Right lung (tissue), 5 donors: Measurements from ENCODE around the gene MRPS7. TPM values are rescaled to one million over a fixed set of nuclear protein-coding genes. Genes with fewer than 3 reads are reported as not detected.
"Not testable (repeated sequence)": the region's sequence is repeated elsewhere in the genome, so short reads cannot be mapped to it uniquely, and the experiment has no call there.

ENCODE experiments used
- DNase-seq, 2 donors: peaks; one replicate each; pipeline ENCODE4 v3.0.0-alpha.2; 2013
- polyA plus RNA-seq, 5 donors: library from polyadenylated mRNA; unstranded; fragments of 120-200 nt; gene quantifications; one replicate each; pipeline versions ENCODE4 v1.2.1 to v1.2.3, GENCODE V29; 2013; ENCODE audit warnings: inconsistent platforms in 1 of 5, low replicate concordance in 1 of 5; ENCODE audit not compliant: insufficient read length in 5 of 5, insufficient read depth in 1 of 5

The MRPS7 gene
- polyA plus RNA-seq, 5 donors: 59.8 to 71.3 (median 64.5) TPM

DNA sequence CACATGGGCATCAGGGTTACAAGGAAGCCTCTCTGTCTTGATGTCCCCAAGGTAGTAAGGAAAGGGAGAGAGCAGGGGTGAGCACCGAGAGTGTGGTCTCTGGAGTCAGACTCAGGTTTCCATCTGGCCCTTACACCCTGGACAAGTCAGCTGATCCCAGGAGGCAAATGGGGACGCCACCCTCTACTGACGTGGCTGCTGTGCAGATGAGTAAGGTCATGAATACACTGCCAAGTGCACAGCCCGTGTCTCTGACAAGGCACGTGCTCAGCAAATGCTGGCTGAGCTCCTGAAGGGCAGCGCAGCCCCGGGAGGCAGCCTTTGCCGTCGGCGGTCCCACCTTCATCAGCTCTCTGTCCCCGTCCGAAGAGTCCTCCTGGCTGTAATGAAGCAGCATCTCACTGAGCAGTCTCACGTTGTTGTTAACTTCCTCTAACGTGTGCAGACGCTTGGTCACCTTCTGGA is 19.7 kb upstream of the MRPS7 start:
- no peak for DNase-seq

DNA sequence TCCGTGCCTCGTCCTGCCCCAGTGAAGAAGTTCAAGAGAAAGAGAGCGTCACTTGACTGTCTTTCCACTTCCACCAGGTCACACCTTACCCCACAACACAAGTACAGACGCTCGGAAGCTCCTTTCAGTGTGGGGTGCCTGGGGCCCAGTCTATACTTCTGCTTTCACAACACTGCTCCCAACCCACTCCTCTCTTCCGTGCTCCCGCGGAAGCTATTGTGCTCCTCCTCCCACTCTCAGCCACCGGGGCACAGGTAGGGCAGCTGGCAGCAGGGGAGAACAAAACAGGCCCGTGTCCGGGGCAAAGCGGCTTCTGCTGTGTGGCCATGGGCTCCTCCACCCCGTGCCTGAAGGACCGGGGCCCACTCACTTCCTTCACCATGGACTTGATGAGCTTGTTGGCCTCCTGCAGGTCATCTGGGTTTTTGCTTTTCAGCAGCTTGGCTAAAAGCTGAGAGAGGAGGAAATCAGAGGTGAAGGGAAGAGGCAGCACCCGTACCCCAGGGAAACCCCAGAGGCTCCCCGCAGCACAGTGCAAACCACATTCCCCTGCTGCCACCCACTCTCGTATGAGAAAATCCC is 19.1 kb upstream of the MRPS7 start:
- no peak for DNase-seq

DNA sequence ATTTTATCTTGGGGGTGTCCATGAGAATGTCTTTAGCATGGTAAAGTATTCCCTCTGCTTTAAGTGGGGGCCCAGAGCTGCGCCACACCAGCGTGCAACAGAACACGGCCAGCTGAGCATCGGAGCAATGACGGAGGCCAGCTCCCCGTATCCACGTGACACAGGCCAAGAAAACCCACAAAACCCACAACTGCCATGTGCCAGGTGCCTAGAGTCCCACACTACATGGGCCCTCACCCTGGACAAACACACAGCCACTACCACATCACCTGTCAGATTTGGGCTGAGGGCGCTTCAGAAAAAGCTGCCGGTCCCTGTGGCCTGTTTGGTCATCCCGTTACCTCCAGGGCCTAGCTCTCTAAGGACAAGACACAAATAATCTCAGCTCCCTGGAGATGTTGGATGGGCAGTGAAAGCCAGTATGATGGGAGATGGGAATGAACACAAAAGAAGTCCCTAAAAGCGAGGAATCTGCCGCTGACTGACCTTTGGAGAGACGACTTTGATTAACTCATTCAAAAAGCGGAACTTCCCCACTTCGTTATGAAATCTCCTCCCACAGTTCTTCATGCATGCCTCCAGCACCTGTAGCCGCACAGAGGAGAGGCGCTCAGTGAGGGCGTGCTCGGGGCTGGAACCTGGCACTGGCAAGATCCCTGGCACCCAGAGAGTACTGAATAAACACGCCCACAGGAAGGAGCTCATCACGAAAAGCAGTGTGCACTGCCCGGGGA is 17.4 kb upstream of the MRPS7 start:
- DNase-seq: no peak

DNA sequence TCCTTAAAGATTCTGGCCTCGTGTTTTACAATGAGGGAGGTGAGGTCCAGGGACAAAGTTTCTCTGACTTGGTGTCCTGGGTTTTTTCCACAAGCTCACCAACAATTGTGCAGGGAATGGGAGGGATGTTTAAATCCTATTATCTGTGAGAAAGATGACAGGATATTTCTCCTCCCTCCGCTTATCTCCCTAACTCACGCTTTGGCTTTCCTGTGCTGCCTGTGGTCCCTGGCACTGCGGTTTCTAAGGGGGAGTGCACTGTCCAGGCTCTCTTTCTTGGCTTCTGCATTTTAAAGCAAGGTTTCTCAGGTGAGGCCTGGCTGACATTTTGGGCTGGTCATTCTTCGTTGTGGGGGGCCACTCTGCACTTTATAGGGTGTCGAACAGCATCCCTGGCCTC is 16.7 kb upstream of the MRPS7 start:
- DNase-seq: no peak

DNA sequence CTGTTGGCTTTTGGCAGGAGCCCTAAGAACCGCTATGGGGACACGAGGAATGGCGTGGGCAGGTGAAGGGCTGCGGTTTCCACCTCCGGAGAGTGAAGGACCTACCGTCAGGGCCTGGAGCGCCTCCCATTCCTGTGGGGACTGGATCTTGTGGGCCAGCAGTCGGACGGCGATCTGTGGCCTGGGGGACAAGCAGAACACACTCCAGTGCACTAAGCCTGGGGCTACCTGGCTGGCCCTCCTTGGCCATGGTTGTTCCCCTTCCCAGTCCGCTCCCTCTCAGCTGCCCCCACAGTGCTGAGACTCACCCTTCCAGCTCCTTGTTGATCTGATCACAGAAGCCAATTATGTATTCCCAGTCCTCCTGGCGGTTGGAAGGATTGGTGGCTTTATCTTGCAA is 15.3 kb upstream of the MRPS7 start:
- DNase-seq: no peak

DNA sequence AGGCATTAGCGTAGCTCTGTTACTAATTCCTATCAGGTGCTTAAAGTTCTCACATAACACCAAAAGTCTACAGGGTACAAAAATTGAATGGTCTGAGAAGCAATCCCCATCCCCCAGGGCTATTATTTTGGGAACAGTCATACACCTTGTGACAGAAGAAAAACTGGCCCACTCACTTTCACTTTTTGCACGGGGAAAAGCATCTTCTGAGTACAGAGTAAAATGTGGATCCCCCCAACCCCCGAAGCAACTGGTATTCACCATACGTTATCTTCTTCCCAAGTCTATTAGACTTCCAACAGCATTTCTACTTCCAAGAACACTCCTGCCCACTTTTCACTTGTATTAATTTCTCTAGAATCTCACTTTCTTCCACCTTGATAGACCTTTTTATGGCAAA is 12.1 kb upstream of the MRPS7 start:
- DNase-seq: no peak

DNA sequence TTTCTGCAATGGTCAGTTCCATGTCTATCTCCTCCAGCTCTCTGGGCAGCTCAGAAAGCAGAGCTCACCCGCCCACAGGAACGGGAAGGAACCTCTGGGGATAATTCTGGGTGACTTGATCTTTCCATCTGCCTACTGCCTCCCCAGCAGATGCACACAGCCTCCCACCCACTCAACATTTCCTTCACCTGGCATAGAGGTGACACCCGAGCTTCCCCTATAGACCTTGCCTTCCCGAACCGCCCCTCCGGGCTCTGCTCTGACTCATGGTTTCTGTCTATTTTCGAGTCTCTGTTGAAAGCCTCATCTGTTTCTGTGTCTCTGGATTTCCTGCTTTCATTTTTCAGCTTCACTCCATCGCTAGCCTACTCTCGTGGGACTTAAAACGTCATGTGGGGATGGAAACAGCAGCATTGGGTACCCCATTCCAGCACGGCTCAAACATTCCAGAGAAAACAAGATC is 11.6 kb upstream of the MRPS7 start:
- no peak for DNase-seq

DNA sequence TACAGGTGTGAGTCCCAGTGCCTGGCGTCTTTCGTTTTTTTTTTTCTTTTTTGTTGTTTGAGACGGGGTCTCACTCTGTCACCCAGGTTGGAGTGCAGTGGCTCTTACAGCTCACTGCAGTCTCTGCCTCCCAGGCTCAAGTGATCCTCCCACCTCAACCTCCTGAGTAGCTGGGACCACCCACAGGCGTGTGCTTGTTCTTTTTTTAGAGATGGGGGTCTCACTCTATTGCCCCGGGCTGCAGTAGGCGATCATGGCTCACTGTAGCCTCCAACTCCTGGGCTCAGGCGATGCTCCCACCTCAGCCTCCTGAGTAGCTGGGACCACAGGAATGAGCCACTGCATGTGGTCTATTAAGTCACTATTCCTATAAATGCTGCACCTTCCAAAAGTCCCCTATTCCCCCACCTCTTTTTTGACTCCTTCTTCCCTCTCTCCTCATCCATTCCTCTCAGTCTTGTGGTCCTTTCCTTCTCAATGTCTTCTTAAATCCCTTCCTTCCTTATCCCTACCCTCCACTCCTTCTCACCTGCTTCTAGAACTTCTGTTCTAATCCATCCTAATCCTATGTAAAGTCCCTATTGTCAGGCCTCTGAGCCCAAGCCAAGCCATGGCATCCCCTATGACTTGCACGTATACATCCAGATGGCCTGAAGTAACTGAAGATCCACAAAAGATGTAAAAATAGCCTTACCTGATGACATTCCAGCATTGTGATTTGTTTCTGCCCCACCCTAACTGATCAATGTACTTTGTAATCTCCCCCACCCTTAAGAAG is 9.5 kb upstream of the MRPS7 start:
- DNase-seq: no peak

DNA sequence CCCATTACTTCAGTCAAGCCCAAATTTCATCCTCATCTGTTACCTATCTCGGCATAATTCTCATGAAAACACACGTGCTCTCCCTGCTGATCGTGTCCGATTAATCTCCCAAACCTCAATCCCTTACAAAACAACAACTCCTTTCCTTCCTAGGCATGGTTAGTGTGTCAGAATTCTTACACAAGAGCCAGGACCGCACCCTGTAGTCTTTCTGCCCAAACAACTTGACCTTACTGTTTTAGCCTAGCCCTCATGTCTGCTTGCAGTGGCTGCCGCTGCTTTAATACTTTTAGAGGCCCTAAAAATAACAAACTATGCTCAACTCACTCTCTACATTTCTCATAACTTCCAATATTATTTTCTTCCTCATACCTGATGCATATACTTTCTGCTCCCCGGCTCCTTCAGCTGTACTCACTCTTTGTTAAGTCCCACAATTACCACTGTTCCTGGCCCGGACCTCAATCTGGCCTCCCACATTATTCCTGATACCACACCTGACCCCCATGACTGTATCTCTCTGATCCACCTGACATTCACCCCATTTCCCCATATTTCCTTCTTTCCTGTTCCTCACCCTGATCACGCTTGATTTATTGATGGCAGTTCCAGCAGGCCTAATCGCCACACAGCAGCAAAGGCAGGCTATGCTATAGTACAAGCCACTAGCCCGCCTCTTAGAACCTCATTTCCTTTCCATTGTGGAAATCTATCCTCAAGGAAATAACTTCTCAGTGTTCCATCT is 5.6 kb upstream of the MRPS7 start:
- not testable (repeated sequence) for DNase-seq

DNA sequence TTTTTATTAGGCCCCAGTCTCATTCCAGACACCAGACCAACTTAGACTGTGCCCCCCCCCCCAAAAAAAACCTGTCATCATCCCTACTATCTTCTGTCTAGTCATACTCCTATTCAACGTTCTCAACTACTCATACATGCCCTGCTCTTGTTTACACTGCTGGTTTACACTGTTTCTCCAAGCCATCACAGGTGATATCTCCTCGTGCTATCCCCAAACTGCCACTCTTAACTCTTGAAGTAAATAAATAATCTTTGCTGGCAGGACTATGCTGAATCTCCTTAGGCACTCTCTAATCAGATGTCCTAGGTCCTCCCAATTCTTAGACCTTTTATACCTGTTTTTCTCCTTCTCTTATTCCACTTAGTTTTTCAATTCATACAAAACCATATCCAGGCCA is 4.5 kb upstream of the MRPS7 start:
- DNase-seq: not testable (repeated sequence)

DNA sequence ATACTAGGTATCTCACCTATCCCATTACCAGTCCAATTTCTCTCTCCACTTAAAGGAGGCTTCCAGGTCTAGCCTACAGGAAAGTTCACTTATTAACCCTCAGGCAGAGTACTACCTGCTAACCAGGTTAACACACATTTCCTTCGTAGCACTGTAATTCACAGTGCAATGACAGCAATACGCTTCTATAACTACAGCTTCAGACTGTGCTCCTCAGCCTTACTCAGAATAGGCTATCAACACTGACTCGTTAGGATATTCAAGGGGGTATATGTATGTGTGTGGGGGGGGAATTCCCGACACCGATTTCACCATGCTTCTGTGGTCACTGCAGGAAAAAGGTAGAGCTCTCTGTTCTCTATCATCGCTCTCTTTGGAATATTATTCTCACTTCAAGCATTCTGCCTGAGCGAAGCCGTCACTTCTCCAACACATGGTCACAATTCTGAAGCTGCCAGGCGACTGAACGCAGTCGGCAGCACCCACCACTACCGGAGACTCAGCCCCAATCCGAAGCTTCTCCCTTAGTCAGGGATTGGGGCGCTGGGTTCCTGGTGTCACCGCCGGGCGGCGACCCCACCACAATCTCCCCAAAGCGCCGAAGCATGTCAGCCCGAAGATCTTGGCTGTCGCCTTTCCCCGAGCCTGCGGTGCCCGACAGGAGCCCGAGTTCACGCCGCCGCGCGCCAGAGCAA is 891 bp upstream of the MRPS7 start:
- DNase-seq: no peak

DNA sequence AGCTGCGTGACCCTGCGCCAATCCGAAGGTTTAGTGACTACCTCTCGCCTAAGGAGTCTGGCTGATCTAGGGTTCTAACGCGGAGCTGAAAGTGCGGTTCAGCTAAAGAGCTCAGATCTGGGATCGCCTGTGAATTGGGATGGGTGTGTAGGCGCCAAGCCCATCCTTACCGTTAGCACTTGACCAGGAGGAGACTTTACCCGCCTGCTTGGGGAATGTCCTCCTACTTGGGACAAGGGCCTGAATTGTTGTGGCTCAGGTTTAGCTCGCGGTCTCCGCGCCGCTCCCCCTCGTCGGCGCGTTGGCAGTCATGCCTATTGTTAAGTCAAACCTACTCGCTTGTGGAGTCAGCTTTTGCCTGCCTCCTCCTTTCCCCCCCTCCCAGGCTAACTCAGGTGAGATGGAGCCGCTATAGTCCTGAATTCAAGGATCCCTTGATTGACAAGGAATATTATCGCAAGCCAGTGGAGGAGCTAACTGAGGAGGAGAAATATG is 480 bp downstream of the MRPS7 start:
- DNase-seq: no peak

DNA sequence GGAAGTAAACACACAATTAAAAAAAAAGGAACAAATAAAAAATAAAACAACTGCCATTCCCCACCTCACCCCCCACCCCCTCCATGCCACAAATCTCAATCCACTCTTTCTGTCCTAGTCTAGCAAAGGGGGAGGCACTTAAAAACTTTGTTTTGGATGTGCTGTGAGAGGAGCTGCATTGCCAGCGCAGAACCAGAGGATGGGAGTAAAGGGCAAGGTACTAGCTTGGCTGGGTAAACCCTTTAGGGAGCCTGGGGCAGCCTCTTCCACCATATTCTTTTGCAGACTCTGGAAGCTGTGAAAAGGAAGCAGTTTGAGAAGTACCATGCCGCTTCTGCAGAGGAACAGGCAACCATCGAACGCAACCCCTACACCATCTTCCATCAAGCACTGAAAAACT is 1.4 kb downstream of the MRPS7 start:
- no peak for DNase-seq

DNA sequence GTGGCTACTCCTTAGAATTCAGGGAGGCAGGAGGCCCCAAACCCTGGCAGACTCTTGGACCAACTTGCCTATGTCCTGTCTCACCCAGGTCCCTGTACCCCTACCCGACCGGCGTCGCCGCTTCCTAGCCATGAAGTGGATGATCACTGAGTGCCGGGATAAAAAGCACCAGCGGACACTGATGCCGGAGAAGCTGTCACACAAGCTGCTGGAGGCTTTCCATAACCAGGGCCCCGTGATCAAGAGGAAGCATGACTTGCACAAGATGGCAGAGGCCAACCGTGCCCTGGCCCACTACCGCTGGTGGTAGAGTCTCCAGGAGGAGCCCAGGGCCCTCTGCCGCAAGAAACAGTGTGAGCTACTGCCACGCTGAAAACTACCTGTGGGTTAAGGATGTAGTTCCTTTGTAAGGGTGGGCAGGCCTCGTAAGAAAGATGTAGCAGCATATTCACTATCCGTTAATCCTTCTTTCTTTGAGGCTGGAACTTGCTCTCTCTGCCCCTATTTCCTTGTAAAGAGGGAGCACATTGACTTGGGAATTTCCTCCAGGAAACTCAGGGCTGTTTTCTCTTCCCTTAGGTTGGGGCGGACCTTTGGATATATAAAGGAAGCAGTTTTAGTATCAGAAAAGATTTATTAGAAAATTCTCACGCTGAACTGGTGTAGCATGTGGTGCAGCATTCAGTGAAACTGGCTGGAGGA is 4.1 kb downstream of the MRPS7 start:
- no peak for DNase-seq

DNA sequence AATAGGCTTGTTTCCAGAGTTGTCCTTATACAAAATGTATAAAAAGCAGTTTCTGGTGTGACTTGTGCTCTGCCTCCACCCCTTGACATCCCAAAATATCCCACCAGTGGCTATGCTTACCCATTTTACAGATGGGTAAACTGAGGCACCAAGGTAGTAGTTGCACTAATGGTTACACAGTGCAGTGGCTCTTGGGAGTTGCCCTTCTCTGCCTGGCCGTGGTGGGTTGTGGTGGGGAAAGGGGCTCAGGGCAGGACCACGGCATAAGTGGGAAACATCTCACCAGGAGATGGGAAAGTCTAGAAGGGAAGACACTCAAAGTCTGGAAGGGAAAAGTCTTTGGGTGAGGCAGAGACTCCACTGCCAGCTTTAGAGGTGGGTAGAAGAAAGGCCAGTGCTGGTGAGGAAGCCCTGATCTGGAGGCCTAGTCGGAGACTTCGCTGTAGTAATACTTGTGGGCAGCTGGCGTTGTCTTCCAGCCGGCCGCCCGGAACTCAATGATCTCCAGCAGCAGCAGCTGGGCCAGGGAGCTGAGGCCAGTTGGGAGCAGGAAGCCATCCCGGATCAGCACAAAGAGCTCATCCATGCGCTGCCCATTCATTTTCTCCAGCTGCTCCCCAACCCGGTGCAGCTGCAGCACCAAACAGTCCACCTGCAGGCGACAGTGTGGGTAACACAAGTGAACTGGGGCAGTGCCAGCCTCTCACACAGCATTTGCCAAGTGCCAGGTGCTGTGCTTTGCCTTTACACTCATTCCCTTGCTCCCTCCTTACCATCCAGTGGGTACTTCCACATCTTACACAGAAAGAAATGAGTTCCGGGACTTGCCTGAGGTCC is 4.9 kb downstream of the MRPS7 start:
- no peak for DNase-seq

DNA sequence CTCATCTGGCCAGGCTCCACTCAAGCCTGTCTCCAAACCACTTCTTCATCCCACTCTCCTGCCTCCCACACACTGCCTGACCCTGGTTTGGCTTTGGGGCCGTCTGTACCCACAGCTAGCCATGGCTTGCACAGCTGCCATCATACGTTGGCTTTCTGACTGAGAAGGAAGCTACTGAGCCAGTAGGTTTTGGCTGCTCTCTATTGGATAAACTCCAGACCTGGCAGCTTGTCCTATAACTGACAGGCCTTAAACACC is 5.4 kb downstream of the MRPS7 start:
- no peak for DNase-seq

DNA sequence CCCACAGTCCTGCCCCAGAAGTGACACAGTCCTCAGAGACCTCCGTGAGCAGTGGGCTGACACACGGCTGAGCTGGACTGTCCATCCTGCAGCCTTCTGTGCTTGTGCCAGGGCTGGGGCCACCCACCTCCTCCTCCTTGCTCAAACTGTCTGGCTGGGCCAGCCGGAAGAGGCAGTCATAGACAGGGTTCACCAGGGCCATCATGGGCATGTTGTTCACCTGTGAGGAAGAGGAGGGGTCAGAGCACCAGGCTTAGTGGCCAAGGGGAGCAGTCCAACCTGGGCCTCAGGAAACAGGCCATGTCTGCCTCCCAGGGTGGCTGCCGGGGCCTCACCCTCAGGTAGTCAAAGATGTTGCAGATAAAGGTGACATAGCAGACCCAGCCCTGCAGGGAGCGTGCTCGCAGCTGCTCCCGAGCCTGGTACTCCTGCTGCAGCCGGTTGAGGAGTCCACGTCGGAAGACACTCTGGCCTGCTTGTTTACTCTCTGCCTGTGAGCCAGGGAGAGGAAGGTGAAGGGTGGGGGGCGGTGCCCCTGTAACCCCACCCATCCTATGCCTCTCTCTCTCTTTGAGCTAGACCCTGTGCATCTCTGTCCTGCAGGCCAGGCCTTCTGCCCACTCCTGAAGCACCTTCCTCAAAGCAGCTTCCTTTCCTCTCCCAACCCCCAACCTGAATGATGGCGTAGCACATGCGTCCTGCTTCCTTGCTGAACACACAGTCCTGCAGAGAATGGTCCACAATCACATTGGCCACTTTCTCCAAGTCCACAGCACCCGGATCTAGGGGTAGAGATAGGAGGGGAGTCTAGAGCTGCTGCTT is 5.9 kb downstream of the MRPS7 start:
- DNase-seq: no peak

DNA sequence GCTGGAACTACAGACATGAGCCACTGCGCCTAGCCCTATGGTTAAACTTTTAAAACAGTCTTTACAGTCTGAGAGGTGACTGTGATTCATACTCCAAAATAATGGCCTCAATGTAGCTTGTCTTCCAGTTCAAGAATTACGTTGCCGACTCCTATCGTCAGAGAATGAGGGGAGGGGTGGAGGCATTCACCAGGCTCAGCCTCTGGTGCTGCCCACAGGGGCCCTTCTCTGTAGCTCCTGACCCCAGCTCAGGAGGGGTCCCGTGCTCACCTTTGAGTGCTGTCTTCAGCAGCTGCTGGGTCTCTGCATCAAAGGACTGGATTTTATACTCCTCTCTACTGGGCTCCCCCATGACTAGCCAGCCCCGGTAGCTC is 8.2 kb downstream of the MRPS7 start:
- DNase-seq: no peak
